SU-DHL-6 (cell line): ENCODE measurements around the gene ITGB1BP1.

ENCODE experiments used
- EZH2phosphoT487 ChIP-seq: fragments of 200-600 bp; sonication (generic), shearing (Covaris generic); conservative IDR thresholded peaks from 2 replicates; pipeline ENCODE4 v1.6.1; 2018; ENCODE audit warnings: mild to moderate bottlenecking, antibody characterized with exemption, low read length, moderate library complexity, mixed read lengths
- TF ChIP-seq, protein P1 (sequence below): fragments of 200-600 bp; sonication (generic); IDR thresholded peaks from one replicate; pipeline ENCODE4 v1.5.1; 2017; ENCODE audit warnings: antibody characterized with exemption, mild to moderate bottlenecking, low read length, moderate library complexity; ENCODE audit not compliant: insufficient read depth, poor library complexity, severe bottlenecking

DNA sequence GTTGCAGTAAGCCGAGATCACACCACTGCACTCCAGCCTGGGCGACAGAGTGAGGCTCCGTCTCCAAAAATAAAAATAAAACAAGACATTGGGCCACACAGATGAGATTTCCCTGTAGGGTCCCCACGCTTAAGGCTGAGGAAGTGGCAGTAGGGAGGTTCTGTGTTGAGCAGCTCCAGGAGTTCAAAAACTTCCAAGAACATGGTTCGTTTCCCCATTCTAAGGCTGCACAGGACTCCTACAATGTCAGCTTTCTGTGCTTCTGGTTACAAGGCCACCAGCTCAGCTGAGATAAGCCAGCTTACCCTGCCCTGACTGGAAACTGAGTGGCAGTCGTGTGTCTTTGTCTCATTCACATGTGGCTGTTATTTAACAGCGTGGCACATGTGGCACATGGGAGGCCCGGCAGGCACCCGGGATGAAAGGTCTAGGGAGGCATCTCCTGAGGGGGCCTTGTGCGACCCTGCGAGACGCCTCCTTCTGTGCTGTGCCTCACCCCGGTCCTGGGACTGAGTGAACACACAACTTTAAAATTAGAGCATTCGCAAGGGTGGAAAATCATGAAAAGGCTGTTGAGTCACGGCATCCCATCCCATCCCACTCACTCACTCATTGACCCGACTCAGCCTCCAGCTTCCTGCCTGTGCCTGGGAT lies 7.7 kb downstream of the ITGB1BP1 start:
- TF ChIP-seq, protein P1, sequence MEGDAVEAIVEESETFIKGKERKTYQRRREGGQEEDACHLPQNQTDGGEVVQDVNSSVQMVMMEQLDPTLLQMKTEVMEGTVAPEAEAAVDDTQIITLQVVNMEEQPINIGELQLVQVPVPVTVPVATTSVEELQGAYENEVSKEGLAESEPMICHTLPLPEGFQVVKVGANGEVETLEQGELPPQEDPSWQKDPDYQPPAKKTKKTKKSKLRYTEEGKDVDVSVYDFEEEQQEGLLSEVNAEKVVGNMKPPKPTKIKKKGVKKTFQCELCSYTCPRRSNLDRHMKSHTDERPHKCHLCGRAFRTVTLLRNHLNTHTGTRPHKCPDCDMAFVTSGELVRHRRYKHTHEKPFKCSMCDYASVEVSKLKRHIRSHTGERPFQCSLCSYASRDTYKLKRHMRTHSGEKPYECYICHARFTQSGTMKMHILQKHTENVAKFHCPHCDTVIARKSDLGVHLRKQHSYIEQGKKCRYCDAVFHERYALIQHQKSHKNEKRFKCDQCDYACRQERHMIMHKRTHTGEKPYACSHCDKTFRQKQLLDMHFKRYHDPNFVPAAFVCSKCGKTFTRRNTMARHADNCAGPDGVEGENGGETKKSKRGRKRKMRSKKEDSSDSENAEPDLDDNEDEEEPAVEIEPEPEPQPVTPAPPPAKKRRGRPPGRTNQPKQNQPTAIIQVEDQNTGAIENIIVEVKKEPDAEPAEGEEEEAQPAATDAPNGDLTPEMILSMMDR = no peak
- TF ChIP-seq EZH2phosphoT487 = no peak
